AG04450 (cell line): ENCODE measurements around the gene L3MBTL4. TPM values are rescaled to one million over a fixed set of nuclear protein-coding genes. Genes with fewer than 3 reads are reported as not detected.

ENCODE experiments used
- CTCF ChIA-PET: fragments of 300-600, 350-600 bp; formaldehyde crosslinking; extraction: SDS; loops from one replicate; lab custom pipeline; 2022; ENCODE audit warnings: antibody characterized with exemption, inconsistent platforms; lab: Charles Lee
- POLR2A ChIA-PET: fragments of 350-600 bp; formaldehyde crosslinking; extraction: SDS; loops from one replicate; lab custom pipeline; 2021; ENCODE audit warnings: antibody characterized with exemption, inconsistent platforms; lab: Yijun Ruan, JAX
- DNase-seq: peaks from one replicate; pipeline ENCODE4 v3.0.0-alpha.2; 2011; ENCODE audit warnings: low read depth, low spot score
- H3K27ac ChIP-seq: one replicate; pipeline ENCODE4 v1.5.1; 2012; ENCODE audit warnings: low read depth, low read length, control low read depth
- H3K27me3 ChIP-seq: one replicate; pipeline ENCODE4 v1.6.0; 2012; ENCODE audit warnings: low read length; ENCODE audit not compliant: control insufficient read depth, insufficient read depth
- H3K4me3 ChIP-seq: 2 replicates; pipeline ENCODE4 v1.5.1; 2011; ENCODE audit warnings: mild to moderate bottlenecking, low read depth, low read length, control low read depth
- H3K9me3 ChIP-seq: 2 replicates; pipeline ENCODE4 v1.5.1; 2012; ENCODE audit warnings: low read length; ENCODE audit not compliant: control insufficient read depth, insufficient read depth
- CTCF ChIP-seq: IDR thresholded peaks from 2 replicates; pipeline ENCODE4 v1.5.1; 2011; ENCODE audit warnings: low read depth, low read length, control low read depth, inconsistent platforms
- polyA plus RNA-seq: library from polyadenylated mRNA; depleted of rRNA; stranded (reverse); fragments of >200 nt; gene quantifications from 2 replicates; pipeline ENCODE4 v1.2.3, GENCODE V29; 2011

L3MBTL4 gene
- polyA plus RNA-seq, 1 experiment = 0.05 TPM

- H3K27ac ChIP-seq = no peak overlapping the region
- no peak for TF ChIP-seq CTCF
- ChIA-PET CTCF (no interaction called here), POLR2A (no interaction called here)
- H3K4me3 ChIP-seq = no peak overlapping the region
- no peaks in the 10 kb centered on the region for H3K9me3 ChIP-seq
- H3K27me3 ChIP-seq = no peaks in the 10 kb centered on the region
- no peak for DNase-seq
These were observed 396.0 kb downstream of the L3MBTL4 start for GRCh38 chr18:6018671-6019070.

- DNase-seq = no peak
- Histone ChIP-seq H3K27ac (no peak overlapping the region), H3K9me3 (no peaks in the 10 kb centered on the region), H3K4me3 (no peak overlapping the region), H3K27me3 (no peaks in the 10 kb centered on the region)
- ChIA-PET CTCF (no interaction called here), POLR2A (no interaction called here)
- TF ChIP-seq CTCF = no peak
These were observed 397.5 kb downstream of the L3MBTL4 start for GRCh38 chr18:6017171-6017570.

- TF ChIP-seq CTCF = no peak
- no peaks in the 10 kb centered on the region for H3K9me3 ChIP-seq
- H3K4me3 ChIP-seq = no peak overlapping the region
- POLR2A ChIA-PET = no interaction called here
- no peak for DNase-seq
- no peaks in the 10 kb centered on the region for H3K27me3 ChIP-seq
- H3K27ac ChIP-seq = no peak overlapping the region
- CTCF ChIA-PET = no interaction called here
These were observed 399.3 kb downstream of the L3MBTL4 start for GRCh38 chr18:6015364-6015763.

GRCh38 chr18:6013171-6013810, 401.4 kb downstream of the L3MBTL4 start:
- ChIA-PET CTCF (no interaction called here), POLR2A (interaction anchor here (0.5 to 0.6 kb wide), 2 partner anchors 17 to 18 kb away, joined by 3 to 7 read pairs; no protein-coding TSS in a partner anchor)
- Histone ChIP-seq H3K27ac (no peak overlapping the region), H3K27me3 (no peaks in the 10 kb centered on the region), H3K4me3 (no peak overlapping the region), H3K9me3 (no peaks in the 10 kb centered on the region)
- no peak for DNase-seq
- TF ChIP-seq CTCF = no peak

GRCh38 chr18:6010921-6011320, 403.8 kb downstream of the L3MBTL4 start:
- Histone ChIP-seq H3K27ac (no peak overlapping the region), H3K9me3 (no peaks in the 10 kb centered on the region), H3K27me3 (no peaks in the 10 kb centered on the region), H3K4me3 (no peak overlapping the region)
- ChIA-PET CTCF (interaction anchor here (0.7 to 1.0 kb wide), 2 partner anchors 121 to 208 kb away, joined by 4 to 5 read pairs; no protein-coding TSS in a partner anchor), POLR2A (no interaction called here)
- no peak for TF ChIP-seq CTCF
- DNase-seq = no peak
